ENCODE measurements around the gene S100A7.

DNA sequence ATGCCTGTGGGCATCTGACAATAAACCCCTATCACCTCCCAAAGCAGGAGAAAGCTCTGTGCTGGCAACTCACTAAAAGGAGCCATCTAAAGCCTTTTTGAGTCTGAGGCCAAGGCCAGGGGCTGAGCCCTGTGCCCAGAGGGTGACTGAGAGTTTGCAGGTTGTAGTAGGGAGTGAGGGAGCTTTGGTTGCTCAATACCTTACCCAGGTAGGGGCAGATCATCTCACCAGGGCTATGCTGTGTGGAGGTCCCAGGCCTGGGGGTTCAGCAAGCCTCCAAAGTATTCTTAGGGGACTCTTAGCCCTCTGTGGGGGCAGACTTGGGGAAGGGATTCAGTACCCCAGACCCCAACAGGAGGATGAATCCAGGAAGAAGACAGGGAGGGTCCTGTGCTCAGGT lies 21.2 kb downstream of the S100A7 start:
- TF ChIP-seq, protein P1, sequence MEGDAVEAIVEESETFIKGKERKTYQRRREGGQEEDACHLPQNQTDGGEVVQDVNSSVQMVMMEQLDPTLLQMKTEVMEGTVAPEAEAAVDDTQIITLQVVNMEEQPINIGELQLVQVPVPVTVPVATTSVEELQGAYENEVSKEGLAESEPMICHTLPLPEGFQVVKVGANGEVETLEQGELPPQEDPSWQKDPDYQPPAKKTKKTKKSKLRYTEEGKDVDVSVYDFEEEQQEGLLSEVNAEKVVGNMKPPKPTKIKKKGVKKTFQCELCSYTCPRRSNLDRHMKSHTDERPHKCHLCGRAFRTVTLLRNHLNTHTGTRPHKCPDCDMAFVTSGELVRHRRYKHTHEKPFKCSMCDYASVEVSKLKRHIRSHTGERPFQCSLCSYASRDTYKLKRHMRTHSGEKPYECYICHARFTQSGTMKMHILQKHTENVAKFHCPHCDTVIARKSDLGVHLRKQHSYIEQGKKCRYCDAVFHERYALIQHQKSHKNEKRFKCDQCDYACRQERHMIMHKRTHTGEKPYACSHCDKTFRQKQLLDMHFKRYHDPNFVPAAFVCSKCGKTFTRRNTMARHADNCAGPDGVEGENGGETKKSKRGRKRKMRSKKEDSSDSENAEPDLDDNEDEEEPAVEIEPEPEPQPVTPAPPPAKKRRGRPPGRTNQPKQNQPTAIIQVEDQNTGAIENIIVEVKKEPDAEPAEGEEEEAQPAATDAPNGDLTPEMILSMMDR (IDR thresholded peaks at IDR 0.05) = no peak
- TF ChIP-seq EZH2 (IDR thresholded peaks at IDR 0.05) = no peak

All from neural progenitor cell (in vitro differentiated cells).